HCT116 (cell line): ENCODE measurements around the gene CYP4F3. TPM values are rescaled to one million over a fixed set of nuclear protein-coding genes. Genes with fewer than 3 reads are reported as not detected.

Experiments
- ATAC-seq: fragments of 200-7000 bp; cut with Tn5 transposase; 2 replicates; pipeline ENCODE4 v1.9.1; 2020; ENCODE audit warnings: mild to moderate bottlenecking, moderate library complexity
- BruUV-seq: library from RNA; stranded (reverse); fragments of 400-500 nt; replicated peaks from 2 replicates; lab custom pipeline; 2021; lab: Mats Ljungman, UMichigan
- CTCF ChIA-PET: fragments of 300-600 bp; sonication (Branson Sonifier 250); formaldehyde crosslinking; loops from one replicate; lab custom pipeline; 2021; ENCODE audit warnings: antibody characterized with exemption; lab: Charles Lee
- POLR2A ChIA-PET: fragments of 300-600, 350-600 bp; sonication (Branson Sonifier 250); formaldehyde crosslinking; loops from one replicate; lab custom pipeline; 2021; ENCODE audit warnings: antibody characterized with exemption; lab: Charles Lee
- RAD21 ChIA-PET, 2 experiments: fragments of 300-600 bp; sonication (Branson Sonifier 250); formaldehyde crosslinking; loops; one replicate each; lab custom pipeline; 2023; ENCODE audit warnings: low total read pairs in 2 of 2; ENCODE audit not compliant: uncharacterized antibody in 2 of 2, unreplicated experiment in 2 of 2, low non-redundant PET in 1 of 2; lab: Charles Lee
- DNase-seq: peaks from one replicate; pipeline ENCODE4 v3.0.0-alpha.2; 2010; ENCODE audit warnings: low read depth, low spot score
- H2AFZ ChIP-seq: fragments of 200-600 bp; shearing (Covaris generic), sonication (generic); 2 replicates; pipeline ENCODE4 v1.6.1; 2017; ENCODE audit warnings: low read depth, mixed run types, mixed read lengths, antibody characterized with exemption, low read length; ENCODE audit not compliant: poor library complexity, severe bottlenecking
- H3K27ac ChIP-seq: 2 replicates; pipeline ENCODE4 v1.5.1; 2012; ENCODE audit warnings: low read depth, low read length
- H3K27me3 ChIP-seq: fragments of 200-600 bp; sonication (generic); 2 replicates; pipeline ENCODE4 v1.6.1; 2016; ENCODE audit warnings: mixed run types, low read length, mixed read lengths; ENCODE audit not compliant: insufficient read depth
- H3K36me3 ChIP-seq, 2 experiments: fragments of 200-500 bp in 1 of 2; fragments of 200-600 bp in 1 of 2; sonication (Bioruptor generic) in 1 of 2; sonication (generic) in 1 of 2; 2 replicates each; pipeline versions ENCODE4 v1.5.1 to v1.6.1; 2014 to 2016; ENCODE audit warnings: low read length in 2 of 2, inconsistent platforms in 1 of 2, mixed read lengths in 1 of 2, mixed run types in 1 of 2; ENCODE audit not compliant: insufficient read depth in 2 of 2, control insufficient read depth in 1 of 2
- H3K4me1 ChIP-seq, 2 experiments: fragments of 200-600 bp in 1 of 2; sonication (generic) in 1 of 2; 2 replicates each; pipeline versions ENCODE4 v1.5.1 to v1.6.1; 2012 to 2017; ENCODE audit warnings: low read length in 2 of 2, inconsistent platforms in 1 of 2, mild to moderate bottlenecking in 1 of 2, mixed read lengths in 1 of 2, mixed run types in 1 of 2, moderate library complexity in 1 of 2; ENCODE audit not compliant: insufficient read depth in 2 of 2, control insufficient read depth in 1 of 2
- H3K4me2 ChIP-seq: fragments of 200-600 bp; sonication (generic); 2 replicates; pipeline ENCODE4 v1.6.1; 2017; ENCODE audit warnings: mixed run types, low read length, mixed read lengths
- H3K4me3 ChIP-seq, 2 experiments: fragments of 200-600 bp in 1 of 2; sonication (generic) in 1 of 2; replicated peaks in 1 of 2; 2 replicates each; pipeline ENCODE4 v1.5.1; 2011 to 2016; ENCODE audit warnings: low read length in 2 of 2, control low read depth in 1 of 2, low read depth in 1 of 2, mild to moderate bottlenecking in 1 of 2, mixed read lengths in 1 of 2, mixed run types in 1 of 2
- H3K79me2 ChIP-seq: fragments of 200-600 bp; sonication (generic); 2 replicates; pipeline ENCODE4 v1.6.1; 2017; ENCODE audit warnings: mild to moderate bottlenecking, mixed run types, low read length, moderate library complexity, mixed read lengths; ENCODE audit not compliant: insufficient read depth
- H3K9ac ChIP-seq: fragments of 200-600 bp; sonication (generic); 2 replicates; pipeline ENCODE4 v1.6.1; 2016; ENCODE audit warnings: low read length, mixed read lengths
- H3K9me2 ChIP-seq: fragments of 200-600 bp; sonication (generic), shearing (Covaris generic); 2 replicates; pipeline ENCODE4 v1.6.1; 2017; ENCODE audit warnings: mixed run types, mild to moderate bottlenecking, moderate library complexity; ENCODE audit not compliant: insufficient read depth
- H3K9me3 ChIP-seq, 2 experiments: fragments of 200-500 bp in 1 of 2; fragments of 200-600 bp in 1 of 2; sonication (Bioruptor generic) in 1 of 2; sonication (generic) in 1 of 2; 2 replicates each; pipeline ENCODE4 v1.6.1; 2014 to 2017; ENCODE audit warnings: low read length in 2 of 2, mixed read lengths in 2 of 2, inconsistent platforms in 1 of 2, low read depth in 1 of 2, mild to moderate bottlenecking in 1 of 2, mixed run types in 1 of 2, moderate library complexity in 1 of 2; ENCODE audit not compliant: control insufficient read depth in 1 of 2, insufficient read depth in 1 of 2
- H4K20me1 ChIP-seq: fragments of 200-600 bp; sonication (generic), shearing (Covaris generic); 2 replicates; pipeline ENCODE4 v1.6.1; 2017; ENCODE audit warnings: mixed run types, mild to moderate bottlenecking, moderate library complexity; ENCODE audit not compliant: insufficient read depth
- CBX3 ChIP-seq: IDR thresholded peaks from 2 replicates; pipeline ENCODE4 v1.6.1; 2012; ENCODE audit warnings: low read depth
- CEBPB ChIP-seq: IDR thresholded peaks from 2 replicates; pipeline ENCODE4 v1.6.1; 2012; ENCODE audit warnings: low read depth
- FOSL1 ChIP-seq: IDR thresholded peaks from 2 replicates; pipeline ENCODE4 v1.6.1; 2012; ENCODE audit warnings: low read depth
- POLR2AphosphoS5 ChIP-seq: IDR thresholded peaks from 2 replicates; pipeline ENCODE4 v1.6.1; 2011; ENCODE audit warnings: mild to moderate bottlenecking, low read depth, low read length, moderate library complexity
- intact Hi-C: fragments of 100-400 bp; cut with micrococcal nuclease; formaldehyde crosslinking; loops from 2 replicates; pipeline ENCODE4 v1.10.0; 2022
- total RNA-seq: library from RNA; stranded (reverse); gene quantifications from one replicate; pipeline ENCODE4 v1.2.1, GENCODE V29; 2021; ENCODE audit not compliant: unreplicated experiment
- TF ChIP-seq, protein P1 (sequence below): IDR thresholded peaks from 2 replicates; pipeline ENCODE4 v1.6.1; 2011; ENCODE audit warnings: mild to moderate bottlenecking, low read length, moderate library complexity; ENCODE audit not compliant: insufficient replicate concordance; ENCODE audit errors: extremely low read depth
- TF ChIP-seq, protein P2 (sequence below): IDR thresholded peaks from 2 replicates; pipeline ENCODE4 v1.6.1; 2012
- TF ChIP-seq, protein P3 (sequence below), 3 experiments: fragments of 200-600 bp in 1 of 3; sonication (generic) in 1 of 3; IDR thresholded peaks in 2 of 3; conservative IDR thresholded peaks in 1 of 3; 2 replicates each; pipeline ENCODE4 v1.5.1; 2012 to 2017; ENCODE audit warnings: low read depth in 2 of 3, low read length in 2 of 3, antibody characterized with exemption in 1 of 3, borderline replicate concordance in 1 of 3, control low read depth in 1 of 3, mild to moderate bottlenecking in 1 of 3, mixed read lengths in 1 of 3, mixed run types in 1 of 3, moderate library complexity in 1 of 3; ENCODE audit not compliant: insufficient read depth in 1 of 3
- TF ChIP-seq, protein P4 (sequence below): IDR thresholded peaks from 2 replicates; pipeline ENCODE4 v1.6.1; 2012
- TF ChIP-seq, protein P5 (sequence below): IDR thresholded peaks from 2 replicates; pipeline ENCODE4 v1.6.1; 2012; ENCODE audit warnings: low read depth

CYP4F3 gene
- total RNA-seq, 1 experiment from 2014 or later, result 3.6 TPM

DNA sequence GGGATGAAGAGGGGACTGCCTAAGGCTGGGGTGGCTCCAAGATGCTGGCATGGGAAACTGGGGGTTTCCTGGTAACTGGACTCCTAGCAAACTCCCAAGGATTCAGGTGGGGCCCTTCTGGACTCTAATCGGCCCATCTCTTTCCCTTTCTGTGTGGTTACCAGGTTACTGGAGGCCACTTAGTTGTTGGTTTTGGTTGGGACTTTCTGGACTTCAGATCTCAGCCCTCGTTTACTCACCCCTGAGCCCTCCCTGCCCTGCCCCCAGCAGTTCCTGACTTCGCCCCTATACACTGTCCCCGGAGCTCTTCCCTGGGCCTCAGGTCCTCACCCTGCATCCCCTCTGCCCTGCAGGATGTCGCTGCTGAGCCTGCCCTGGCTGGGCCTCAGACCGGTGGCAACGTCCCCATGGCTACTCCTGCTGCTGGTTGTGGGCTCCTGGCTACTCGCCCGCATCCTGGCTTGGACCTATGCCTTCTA is 32.5 kb downstream of the CYP4F3 start (continued):
- TF ChIP-seq, protein P1, sequence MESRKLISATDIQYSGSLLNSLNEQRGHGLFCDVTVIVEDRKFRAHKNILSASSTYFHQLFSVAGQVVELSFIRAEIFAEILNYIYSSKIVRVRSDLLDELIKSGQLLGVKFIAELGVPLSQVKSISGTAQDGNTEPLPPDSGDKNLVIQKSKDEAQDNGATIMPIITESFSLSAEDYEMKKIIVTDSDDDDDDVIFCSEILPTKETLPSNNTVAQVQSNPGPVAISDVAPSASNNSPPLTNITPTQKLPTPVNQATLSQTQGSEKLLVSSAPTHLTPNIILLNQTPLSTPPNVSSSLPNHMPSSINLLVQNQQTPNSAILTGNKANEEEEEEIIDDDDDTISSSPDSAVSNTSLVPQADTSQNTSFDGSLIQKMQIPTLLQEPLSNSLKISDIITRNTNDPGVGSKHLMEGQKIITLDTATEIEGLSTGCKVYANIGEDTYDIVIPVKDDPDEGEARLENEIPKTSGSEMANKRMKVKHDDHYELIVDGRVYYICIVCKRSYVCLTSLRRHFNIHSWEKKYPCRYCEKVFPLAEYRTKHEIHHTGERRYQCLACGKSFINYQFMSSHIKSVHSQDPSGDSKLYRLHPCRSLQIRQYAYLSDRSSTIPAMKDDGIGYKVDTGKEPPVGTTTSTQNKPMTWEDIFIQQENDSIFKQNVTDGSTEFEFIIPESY, result no peak
- TF ChIP-seq, protein P2, sequence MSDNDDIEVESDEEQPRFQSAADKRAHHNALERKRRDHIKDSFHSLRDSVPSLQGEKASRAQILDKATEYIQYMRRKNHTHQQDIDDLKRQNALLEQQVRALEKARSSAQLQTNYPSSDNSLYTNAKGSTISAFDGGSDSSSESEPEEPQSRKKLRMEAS, result no peak
- TF ChIP-seq CBX3 (no peak), POLR2AphosphoS5 (no peak)
- TF ChIP-seq, protein P3, sequence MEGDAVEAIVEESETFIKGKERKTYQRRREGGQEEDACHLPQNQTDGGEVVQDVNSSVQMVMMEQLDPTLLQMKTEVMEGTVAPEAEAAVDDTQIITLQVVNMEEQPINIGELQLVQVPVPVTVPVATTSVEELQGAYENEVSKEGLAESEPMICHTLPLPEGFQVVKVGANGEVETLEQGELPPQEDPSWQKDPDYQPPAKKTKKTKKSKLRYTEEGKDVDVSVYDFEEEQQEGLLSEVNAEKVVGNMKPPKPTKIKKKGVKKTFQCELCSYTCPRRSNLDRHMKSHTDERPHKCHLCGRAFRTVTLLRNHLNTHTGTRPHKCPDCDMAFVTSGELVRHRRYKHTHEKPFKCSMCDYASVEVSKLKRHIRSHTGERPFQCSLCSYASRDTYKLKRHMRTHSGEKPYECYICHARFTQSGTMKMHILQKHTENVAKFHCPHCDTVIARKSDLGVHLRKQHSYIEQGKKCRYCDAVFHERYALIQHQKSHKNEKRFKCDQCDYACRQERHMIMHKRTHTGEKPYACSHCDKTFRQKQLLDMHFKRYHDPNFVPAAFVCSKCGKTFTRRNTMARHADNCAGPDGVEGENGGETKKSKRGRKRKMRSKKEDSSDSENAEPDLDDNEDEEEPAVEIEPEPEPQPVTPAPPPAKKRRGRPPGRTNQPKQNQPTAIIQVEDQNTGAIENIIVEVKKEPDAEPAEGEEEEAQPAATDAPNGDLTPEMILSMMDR (IDR thresholded peaks at IDR 0.05 in 2 of 3, conservative IDR thresholded peaks at IDR 0.05 in 1 of 3; ENCODE audit: borderline replicate concordance in 1 of 3, insufficient read depth in 1 of 3, low read depth in 2 of 3, low read length in 2 of 3), result no peak

DNA sequence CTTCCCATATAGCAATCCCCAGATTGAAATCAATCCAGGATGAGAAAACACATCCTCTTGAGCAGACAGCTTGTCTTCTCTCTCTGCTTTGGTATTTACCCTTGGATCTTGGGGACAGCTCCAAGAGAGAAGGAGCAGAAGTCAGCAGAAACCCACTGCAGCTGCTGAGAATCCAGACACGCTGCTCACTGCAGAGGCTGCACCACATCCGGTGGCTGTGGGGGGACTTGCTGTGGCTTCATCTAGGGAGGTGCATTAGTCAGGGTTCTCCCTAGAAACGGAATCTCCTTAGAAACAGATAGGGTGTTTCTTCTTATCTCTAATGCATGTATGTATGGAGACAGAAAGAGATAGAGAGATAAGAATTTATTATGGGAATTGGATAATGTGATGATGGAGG is 34.9 kb downstream of the CYP4F3 start:
- POLR2A ChIA-PET, result no interaction called here

More for the DNA sequence above, 34.9 kb downstream of the CYP4F3 start:
- Histone ChIP-seq H3K27ac (no peak overlapping the region), H4K20me1 (no peaks in the 10 kb centered on the region), H3K4me1 (peaks cover 19 to 22% of the 10 kb centered on the region in 2 experiments), H2AFZ (no peak overlapping the region), H3K27me3 (peaks cover 4% of the 10 kb centered on the region; the same call in 1 of the 2 replicates), H3K4me2 (no peak overlapping the region), H3K9me3 (no peaks in the 10 kb centered on the region), H3K9me2 (no peaks in the 10 kb centered on the region), H3K4me3 (no peak overlapping the region), H3K79me2 (no peaks in the 10 kb centered on the region), H3K36me3 (no peaks in the 10 kb centered on the region), H3K9ac (no peak overlapping the region)
- ATAC-seq (no peak), DNase-seq (no peak)
- ChIA-PET CTCF (no interaction called here), RAD21 (no interaction called here)
- BruUV-seq, result no TSS peak
- intact Hi-C loops, result no loop called here
- TF ChIP-seq, protein P4, sequence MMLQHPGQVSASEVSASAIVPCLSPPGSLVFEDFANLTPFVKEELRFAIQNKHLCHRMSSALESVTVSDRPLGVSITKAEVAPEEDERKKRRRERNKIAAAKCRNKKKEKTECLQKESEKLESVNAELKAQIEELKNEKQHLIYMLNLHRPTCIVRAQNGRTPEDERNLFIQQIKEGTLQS, result no peak
- TF ChIP-seq FOSL1, result no peak
- TF ChIP-seq, protein P5, sequence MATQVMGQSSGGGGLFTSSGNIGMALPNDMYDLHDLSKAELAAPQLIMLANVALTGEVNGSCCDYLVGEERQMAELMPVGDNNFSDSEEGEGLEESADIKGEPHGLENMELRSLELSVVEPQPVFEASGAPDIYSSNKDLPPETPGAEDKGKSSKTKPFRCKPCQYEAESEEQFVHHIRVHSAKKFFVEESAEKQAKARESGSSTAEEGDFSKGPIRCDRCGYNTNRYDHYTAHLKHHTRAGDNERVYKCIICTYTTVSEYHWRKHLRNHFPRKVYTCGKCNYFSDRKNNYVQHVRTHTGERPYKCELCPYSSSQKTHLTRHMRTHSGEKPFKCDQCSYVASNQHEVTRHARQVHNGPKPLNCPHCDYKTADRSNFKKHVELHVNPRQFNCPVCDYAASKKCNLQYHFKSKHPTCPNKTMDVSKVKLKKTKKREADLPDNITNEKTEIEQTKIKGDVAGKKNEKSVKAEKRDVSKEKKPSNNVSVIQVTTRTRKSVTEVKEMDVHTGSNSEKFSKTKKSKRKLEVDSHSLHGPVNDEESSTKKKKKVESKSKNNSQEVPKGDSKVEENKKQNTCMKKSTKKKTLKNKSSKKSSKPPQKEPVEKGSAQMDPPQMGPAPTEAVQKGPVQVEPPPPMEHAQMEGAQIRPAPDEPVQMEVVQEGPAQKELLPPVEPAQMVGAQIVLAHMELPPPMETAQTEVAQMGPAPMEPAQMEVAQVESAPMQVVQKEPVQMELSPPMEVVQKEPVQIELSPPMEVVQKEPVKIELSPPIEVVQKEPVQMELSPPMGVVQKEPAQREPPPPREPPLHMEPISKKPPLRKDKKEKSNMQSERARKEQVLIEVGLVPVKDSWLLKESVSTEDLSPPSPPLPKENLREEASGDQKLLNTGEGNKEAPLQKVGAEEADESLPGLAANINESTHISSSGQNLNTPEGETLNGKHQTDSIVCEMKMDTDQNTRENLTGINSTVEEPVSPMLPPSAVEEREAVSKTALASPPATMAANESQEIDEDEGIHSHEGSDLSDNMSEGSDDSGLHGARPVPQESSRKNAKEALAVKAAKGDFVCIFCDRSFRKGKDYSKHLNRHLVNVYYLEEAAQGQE, result no peak
- no peak for TF ChIP-seq CEBPB
